NCI-H2171 treated with DMSO at 0.1 percent for 48 hours (cell line): ENCODE results near the gene ACER3.
"Not testable (repeated sequence)": the region's sequence is repeated elsewhere in the genome, so short reads cannot be mapped to it uniquely, and the experiment has no call there.

ENCODE experiments used
- DNase-seq: peaks from one replicate; lab custom pipeline; 2025; lab: John Stamatoyannopoulos, UW

The ACER3 gene

DNA sequence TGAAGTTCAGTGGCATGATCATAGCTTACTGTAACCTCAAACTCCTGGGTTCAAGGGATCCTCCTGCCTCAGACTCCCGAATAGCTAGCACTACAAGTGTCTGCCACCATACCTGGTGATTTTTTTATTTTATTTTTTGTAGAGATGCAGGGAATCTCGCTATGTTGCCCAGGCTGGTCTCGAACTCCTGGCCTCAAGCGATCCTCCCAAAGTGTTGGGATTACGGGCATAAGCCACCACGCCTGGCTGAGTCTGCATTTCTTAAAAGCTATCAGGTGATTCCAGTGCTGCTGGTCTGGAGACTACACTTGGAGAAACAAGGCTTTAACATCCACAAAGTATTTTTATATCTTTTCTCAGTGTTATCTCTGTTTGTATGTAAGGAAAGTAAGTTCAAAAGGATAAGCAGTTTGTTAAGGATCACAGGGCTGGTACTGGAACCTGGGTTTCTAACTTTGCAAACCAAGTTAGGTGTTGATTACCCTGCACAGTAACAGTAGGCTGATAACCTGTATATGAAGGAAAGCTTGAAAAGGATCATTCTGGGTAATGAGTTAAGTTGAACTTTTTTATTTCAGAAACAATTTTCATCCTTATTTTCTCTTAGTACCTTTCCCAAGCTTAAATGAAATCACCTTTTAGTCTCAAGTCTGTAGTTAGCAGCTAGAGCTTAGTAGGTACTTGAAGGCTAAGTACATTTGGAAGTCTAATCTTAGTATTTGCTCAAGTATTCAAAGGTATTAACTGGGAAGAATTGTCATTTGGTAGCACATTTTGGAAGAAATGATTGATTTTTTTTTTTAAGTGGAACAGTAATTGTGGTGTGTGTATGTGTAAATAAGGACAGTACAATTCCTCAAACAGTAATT lies 12.5 kb downstream of the ACER3 start:
- DNase-seq, result no peak

DNA sequence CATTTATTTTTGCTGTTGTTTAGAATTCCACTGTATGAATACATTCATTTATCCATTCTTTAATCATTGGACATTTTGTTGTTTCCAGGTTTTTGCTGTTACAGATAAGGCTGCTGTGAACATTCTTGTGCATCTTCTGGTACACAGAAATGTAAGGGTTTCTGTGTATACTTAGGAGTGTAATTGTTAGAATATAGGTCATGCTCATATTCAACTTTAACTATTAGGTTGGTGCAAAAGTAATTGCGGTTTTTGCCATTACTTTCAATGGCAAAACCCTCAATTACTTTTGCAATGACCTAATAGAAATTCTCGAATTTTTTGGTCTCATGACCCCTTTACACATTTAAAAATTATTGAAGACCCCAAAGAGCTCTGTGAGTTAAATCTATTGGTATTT lies 17.3 kb downstream of the ACER3 start:
- no peak for DNase-seq

DNA sequence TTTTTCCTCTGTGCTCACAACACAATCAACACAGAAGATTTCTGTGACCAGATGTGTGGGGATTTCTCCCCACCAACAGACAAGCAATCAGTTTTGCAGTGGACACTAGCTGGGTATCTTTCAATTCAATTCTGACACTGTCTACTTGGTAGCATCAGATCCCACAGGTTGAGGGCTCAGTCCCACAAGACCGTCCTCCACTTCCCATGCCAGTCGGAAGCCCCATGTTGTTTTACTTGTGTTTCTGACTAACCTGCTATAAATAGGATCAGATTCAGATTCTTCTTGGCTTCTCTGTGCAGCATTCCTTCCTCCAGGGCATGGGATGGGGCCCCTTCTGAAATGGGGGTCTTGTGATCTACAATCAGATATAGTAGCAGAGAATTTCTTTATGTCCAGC lies 19.6 kb downstream of the ACER3 start:
- no peak for DNase-seq

DNA sequence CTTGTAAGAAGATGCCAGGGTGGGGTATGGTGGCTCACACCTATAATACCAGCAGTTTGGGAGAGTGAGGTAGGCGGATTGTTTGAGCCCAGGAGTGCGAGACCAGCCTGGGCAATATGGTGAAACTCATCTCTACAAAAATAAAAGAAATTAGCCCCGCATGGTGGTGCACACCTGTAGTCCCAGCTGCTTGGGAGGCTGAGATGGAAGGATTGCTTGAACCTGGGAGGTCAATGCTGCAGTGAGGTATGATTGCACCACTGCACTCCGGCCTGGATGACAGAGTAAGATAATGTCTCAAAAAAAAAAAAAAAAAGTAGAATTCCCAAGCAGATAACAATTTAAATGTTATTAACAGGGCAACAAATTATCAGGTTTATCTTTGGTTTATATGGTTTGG lies 20.2 kb downstream of the ACER3 start:
- no peak for DNase-seq

DNA sequence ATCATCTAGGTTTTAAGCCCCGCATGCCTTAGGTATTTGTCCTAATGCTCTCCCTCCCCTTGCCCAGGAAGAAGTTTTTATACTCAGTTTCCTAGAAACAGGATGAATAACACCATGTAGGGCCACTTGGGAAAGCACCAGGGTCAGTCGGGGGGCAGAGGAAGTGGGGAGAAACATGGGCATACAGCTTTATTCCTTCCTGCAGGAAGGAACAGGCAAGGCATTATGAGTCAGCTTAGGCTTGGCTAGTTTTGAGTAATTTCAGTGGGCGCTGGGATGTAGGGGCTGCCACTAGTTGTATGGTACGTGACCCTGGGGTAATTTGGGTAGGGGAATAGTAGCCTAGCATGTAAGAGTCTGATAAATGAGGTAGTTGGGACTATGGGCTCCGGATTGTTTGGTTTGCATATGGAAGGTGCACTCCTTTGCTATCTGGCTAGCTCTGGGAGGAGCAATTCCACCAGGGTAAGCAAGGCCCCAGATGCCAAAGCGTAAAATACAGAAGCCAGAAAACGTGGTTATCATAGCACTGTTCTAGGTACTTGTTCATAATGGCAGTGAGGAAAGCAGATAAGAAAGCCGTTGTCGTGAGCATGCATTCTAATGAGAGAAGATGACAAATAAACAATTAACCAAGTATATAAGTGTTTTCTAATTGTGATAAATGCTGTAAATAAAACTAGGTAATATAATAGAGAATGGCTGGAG lies 24.8 kb downstream of the ACER3 start:
- no peak for DNase-seq

DNA sequence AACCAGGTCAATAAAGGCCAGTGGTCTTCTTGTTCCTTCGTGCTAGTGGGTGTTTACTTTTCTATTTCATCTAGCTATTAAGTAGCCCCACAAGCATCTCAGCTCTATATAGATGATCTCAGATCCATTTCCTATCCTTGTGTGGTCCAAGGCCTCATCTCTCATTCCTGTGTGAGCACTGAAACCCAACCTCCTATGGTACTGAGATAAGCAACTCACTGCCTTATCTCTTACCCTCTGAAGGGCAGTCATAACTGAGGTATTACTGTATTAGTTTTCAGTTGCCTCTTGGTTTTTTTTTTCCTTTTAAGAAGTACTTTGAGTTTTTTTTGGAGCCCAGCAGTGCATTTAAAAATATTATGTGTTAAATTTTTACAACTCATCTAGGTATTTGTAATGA lies 28.3 kb downstream of the ACER3 start:
- DNase-seq, result no peak

DNA sequence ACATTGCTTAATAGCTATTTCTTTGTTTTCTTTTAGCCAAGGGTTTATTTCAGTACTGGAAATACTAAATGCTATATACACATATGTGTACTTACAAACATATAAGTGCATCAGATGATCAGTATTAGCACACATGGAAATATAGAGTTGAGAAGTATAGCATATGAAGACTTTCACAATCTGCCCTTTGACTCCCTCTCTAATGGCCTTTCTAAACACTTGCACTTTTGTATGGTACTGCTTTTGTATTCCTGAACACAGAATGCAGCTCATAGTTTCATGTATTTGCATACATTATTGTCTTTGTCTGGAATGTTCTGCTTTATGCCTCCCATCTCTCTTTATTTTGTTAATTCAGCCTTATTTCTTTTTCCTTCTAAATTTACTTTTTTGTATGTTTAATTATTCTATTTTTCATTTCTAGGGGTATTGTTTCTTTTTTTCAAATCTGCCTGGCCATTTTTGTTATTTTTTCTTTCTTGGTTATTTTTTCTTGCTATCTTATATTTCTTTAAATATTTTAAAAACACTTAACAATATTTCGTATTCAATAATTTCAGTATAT lies 28.8 kb downstream of the ACER3 start:
- no peak for DNase-seq

DNA sequence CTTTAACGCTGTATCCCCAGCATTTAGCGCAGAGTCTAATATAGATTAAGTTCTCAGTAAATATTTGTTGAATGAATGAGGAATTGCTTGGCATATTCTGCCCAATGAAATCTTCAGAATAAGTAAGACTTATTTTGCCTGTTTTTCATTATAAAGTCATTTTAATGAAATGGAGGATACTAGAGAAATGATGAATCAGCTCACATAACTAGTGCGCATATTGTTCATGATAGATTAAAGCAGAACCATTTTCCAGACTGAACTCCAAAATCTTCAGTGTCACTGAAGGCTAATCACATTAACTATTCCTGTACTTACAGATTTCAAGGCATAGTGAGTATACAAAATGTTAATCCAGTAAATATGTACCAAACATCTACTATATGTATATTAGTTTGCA lies 29.6 kb downstream of the ACER3 start:
- no peak for DNase-seq

DNA sequence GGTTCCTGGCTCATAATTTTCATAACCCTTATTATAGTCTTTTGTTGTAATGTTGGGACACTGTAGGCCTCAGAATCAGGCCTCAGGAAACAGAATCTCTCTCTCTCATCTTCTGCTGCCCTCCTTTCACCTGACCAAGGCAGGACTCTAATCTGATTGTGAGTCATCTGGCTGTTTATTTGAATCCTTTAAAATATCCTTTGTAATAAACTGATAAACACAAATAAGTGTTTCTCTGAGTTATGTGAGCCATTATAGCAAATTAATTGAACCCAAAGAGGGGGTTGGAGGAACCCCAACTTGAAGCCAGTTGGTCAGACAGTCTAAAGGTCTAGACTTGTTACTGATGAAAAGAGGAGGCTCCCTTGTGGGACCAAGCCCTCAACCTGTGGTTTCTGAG lies 30.6 kb downstream of the ACER3 start:
- DNase-seq, result no peak

DNA sequence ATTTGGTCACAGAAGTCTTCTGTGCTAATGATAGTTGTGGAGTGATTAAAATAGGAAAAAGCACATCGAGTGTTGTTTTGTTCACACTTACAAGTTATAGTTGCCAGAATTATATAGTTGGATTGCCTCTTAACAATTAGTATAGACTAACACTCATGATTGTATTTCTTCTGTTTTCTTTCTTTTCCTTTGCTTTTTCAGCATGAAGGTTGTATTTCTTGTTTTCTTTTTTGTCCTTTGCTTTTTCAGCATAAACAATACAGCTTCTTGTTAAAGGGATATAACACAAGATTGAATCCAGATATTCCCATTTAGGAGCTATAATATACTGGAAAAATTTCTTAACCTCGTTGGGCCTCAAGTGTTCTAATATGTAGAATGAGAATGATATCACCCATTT lies 31.1 kb downstream of the ACER3 start:
- DNase-seq, result no peak

DNA sequence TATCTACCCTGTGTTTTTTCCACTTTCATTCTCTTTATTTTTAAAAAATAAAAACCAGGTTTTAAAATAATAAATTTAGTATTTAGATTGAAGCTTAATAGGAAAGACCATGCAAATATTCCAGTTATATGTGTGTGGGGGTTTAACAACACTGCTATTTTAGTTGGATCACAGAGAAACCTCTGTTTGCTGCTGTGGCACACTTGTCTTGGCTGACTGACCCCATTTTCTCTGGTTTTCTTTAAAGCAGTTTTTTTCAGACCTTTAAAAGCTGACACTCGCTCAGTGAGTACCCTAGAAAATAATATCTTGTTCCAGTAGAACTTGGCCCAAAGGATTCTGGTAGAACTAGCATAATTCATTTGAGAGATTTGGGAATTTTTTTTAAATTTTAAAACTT lies 31.6 kb downstream of the ACER3 start:
- no peak for DNase-seq

DNA sequence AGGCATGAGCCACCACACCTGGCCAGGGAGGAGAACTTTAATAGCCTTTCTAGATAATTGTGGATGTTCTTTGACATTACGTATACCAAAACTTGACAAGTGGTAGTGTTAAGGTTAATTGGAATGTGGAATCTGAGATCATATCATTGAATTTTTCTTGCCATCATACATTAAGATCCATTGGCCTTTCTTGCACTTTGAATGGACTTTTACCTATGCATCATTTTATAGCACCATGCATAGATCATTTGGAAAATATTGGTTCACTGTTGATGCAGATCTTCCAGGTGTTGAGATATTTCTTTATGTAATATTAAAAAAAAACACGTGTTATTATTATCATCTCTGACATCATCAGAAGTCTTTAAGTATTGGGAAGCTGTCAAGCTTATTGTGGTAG lies 36.5 kb downstream of the ACER3 start:
- DNase-seq, result no peak

DNA sequence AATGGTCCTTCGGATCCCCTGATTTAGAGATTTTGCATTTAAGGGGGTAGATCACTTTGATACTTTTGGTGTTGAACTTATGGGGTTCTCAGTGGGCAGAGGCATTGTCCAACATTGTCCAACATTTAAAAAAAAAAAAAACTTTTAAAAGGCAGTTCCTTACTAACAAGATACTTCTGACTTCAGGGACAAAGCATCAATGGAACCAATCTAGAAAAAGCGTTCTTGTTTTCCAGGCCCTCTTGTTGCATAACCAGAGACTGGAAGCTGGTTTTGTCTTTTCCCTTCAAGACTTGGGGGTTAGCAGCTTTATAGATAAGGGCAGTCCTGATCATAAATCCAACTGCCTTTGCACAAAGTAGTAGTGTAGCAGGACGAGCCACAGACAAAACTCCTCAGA lies 40.4 kb downstream of the ACER3 start:
- no peak for DNase-seq

DNA sequence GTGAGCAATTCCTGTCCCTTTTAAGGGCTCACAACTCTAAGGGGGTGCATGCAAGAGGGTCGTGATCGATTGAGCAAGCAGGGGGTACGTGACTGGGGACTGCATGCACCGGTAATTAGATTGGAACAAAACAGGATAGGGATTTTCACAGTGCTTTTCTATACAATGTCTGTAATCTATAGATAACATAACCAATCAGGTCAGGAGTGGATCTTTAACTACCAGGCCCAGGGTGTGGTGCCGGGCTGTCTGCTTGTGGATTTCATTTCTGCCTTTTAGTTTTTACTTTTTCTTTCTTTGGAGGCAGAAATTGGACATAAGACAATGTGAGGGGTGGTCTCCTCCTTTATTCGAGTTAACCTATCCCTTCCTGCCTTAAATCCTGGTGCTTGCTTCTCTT lies 40.9 kb downstream of the ACER3 start:
- DNase-seq, result not testable (repeated sequence)

DNA sequence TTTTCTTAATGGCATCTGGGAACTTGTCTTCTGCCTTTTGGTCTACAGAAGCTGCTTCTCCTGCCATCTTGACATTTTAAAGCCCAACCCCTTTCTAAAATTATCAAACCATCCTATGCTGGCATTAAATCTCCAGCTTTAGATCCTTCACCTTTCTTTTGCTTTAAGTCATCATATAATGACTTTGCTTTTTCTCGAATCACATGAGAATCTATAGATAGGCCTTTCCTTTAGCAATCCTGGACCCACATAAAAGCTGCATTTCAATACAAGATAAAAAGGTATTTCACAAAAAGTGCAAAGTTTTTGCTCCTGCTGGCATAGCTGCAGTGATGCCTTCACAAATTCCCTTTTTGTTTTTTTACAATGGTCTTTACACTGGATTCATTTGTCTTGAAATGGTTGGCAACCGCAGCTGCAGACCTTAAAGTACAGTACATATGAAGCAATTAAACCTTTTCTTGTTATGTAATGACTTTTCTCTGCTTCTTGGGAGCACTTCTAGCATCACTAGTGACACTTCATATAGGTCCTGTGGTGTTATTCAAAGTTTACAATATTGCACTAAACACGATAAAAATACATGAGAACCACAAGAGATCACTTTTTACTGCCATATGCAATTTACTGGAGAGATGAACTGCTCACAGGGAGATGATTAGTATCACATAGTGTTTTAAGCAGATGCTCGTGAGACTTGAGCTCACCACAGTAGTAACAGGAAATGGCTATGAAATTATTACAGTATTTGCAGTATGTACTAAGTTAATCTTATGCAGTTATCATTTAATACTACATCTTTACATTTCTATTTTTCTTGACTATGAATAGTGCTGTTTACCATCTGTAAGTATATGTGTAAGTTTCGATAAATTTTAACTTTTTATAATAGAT lies 41.6 kb downstream of the ACER3 start:
- no peak for DNase-seq

DNA sequence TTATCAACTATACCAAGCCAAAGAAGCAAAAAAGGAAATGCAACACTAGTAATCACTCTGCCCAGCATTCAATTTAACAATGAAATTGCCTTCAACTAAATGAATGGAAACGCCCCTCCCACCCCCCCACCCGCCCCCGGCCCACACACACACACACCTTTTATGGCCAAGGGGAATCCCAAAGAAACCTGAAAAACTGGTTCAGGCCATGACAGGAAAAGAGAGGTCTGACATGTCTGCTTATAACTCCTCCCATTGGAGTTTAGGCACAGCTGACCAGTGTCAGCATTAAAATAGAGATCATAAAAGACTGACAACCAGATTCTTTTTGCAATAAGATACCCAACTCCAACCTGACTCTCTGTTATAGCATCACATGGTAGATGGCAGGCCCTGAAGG lies 42.6 kb downstream of the ACER3 start:
- no peak for DNase-seq

DNA sequence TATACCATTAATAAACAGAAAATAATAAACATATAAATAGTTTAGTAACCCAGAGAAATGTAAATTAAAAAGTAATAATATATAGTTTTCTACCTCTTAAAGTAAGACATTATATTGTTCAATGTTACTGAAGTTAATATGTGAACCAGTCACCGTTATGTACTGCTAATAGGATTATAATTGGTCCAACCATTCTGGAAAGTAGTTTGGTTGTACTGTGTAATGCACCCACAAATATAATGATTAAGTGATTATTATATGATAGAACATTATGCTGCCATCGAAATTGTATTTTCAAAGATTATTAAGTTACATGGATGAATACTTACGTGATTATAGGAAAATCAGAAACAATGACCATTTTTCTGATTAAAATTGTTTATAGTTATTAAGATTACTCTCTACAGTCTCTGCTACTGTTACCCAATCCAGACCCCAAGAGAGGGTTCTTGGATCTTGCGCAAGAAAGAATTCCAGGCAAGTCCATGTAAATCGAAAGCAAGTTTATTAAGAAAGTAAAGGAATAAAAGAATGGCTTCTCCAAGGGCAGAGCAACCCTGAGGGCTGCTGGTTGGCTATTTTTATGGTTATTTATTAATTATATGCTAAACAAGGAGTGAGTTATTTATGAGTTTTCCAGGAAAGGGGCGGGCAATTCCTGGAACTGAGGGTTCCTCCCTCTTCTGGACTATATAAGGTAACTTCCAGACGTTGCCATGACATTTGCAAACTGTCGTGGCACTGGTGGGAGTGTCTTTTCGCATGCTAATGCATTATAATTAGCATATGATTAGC lies 50.1 kb downstream of the ACER3 start:
- DNase-seq, result no peak

DNA sequence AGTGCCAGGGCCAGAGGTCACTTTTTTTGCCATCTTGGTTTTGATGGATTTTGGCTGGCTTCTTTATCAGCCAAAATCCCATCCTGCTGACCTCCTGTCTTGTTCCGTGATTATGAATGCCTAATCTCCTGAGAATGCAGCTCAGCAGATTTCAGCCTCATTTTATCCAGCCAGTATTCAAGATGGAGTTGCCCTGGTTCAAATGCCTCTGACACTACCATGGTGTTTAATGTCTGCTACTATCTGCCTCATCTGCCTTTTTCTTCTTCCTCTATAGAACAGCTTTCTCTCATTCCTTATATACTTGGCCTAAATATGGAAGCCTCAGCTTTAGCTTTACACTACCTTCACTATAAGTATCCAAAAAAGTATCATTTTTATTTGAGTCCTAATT lies 50.7 kb downstream of the ACER3 start:
- DNase-seq, result no peak

DNA sequence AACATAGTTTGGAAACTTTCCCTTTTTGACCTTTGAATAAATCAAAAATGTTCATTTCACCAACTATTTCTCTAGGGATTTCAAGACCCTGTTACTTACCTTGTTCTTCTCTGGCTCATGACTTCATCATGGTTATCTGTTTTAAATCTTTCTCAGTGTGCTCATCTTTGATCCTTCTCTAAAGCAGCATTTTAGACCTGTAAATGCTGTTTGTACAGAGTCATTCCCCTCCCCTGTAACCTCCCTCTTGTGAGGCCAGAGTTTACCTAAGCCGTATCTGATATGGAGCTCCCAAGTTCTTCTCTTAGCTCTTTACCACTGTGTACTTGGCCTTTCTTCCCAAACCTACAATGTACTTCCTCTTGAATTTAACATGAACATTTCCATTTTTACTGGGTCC lies 56.0 kb downstream of the ACER3 start:
- no peak for DNase-seq

DNA sequence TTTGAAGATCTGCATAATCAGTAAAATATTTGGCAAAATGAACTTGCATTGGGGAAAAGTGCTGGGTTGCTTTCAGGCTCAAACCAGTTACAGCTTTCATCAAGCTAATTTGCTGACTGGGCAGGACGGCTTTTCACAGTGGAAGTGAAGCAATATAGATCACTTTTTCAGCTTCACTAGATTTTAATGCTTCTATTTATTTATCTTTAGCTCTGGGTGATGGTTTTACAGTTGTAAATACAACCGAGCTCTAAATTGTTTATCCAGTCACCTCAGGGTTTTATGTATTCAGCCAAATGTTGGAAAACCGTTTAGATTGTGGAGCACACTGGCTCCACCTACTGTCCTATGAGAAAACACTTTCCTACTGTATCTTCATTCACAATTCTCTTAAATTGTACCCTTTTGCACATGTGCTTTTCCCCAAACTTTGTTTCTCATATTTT lies 58.2 kb downstream of the ACER3 start:
- DNase-seq, result peak; percentile 59

DNA sequence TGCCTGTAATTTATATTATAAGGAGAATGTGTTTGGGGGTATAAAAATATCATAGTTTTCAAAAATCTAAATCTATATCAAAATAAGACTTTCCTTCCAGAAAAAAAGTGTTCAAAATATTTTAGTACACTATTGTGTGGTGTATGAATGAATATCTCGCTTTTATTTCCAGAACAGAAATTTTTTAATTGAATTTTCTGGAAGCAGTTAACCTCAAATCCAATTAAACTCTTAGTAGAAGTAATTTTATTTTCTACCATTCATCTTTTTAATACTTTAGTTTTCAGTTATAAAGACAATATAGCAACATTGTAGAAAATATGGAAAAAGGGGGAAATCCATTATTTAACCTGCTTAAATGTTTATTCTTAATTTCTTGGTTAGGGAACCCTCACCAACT lies 58.7 kb downstream of the ACER3 start:
- no peak for DNase-seq
